ENCODE measurements around the gene BEST2. TPM values are rescaled to one million over a fixed set of nuclear protein-coding genes. Genes with fewer than 3 reads are reported as not detected.

BEST2 gene
- total RNA-seq, 1 donor from 2014 or later, result not detected

- peaks cover 2% of the 10 kb centered on the region for H3K36me3 Mint-ChIP-seq (ENCODE audit: low read depth)
These were observed 54.9 kb downstream of the BEST2 start, which contains the start of gene RNASEH2A for GRCh38 chr19:12806242-12807081. RNASEH2A (plus strand) TSS chr19:12806584; CDS start chr19:12806674, 90 bp downstream.

More at GRCh38 chr19:12806242-12807081, 54.9 kb downstream of the BEST2 start, which contains the start of gene RNASEH2A:
- Mint-ChIP-seq H3K4me3 (ENCODE audit: unreplicated experiment) (peak within 1 kb of the TSS; percentile 94), H3K4me1 (ENCODE audit: low read depth) (peaks cover 24% of the 10 kb centered on the region), H3K27ac (ENCODE audit: unreplicated experiment) (peak within 1 kb of the TSS; percentile 86), H3K27me3 (ENCODE audit: low read depth) (no peaks in the 10 kb centered on the region), H3K9me3 (ENCODE audit: low read depth) (no peaks in the 10 kb centered on the region)
- no peak for DNase-seq (ENCODE audit: low spot score)
- TF ChIP-seq CTCF (IDR thresholded peaks at IDR 0.05), result peak; percentile 14

Small RNA genes lying within 50 kb of the gene (microRNA-seq; reads per million reads assigned to microRNA genes)
- not detected for gene MIR5684 (ENCODE audit: borderline number of aligned reads)

Other genes starting within 250 kb of the BEST2 start
- 5.7 to 8.9 TPM (median 6.5 TPM) in 3 replicates for gene ZNF564, start 200.3 kb upstream of the BEST2 start, total RNA-seq
- 6.7 to 8.6 TPM (median 7.0 TPM) in 3 replicates for gene ZNF490, start 141.0 kb upstream of the BEST2 start, total RNA-seq
- gene ZNF791, start 140.9 kb upstream of the BEST2 start, total RNA-seq, result 15.5 to 26.1 TPM (median 17.9 TPM) in 3 replicates
- 86.6 to 104 TPM (median 99.5 TPM) in 3 replicates for gene MAN2B1, start 85.0 kb upstream of the BEST2 start, total RNA-seq
- 9.6 to 13.5 TPM (median 12.7 TPM) in 3 replicates for gene WDR83, start 85.0 kb upstream of the BEST2 start, total RNA-seq
- gene DHPS, start 69.9 kb upstream of the BEST2 start, total RNA-seq, result 37.8 to 48.8 TPM (median 47.5 TPM) in 3 replicates
- not detected in 3 replicates for gene GNG14, start 63.8 kb upstream of the BEST2 start, total RNA-seq
- 5.0 to 11.7 TPM (median 5.2 TPM) in 3 replicates for gene FBXW9, start 55.2 kb upstream of the BEST2 start, total RNA-seq
- 64.5 to 82.7 TPM (median 71.8 TPM) in 3 replicates for gene TNPO2, start 27.9 kb upstream of the BEST2 start, total RNA-seq
- gene TRIR, start 17.1 kb upstream of the BEST2 start, total RNA-seq, result 132 to 145 TPM (median 137 TPM) in 3 replicates
- 44.2 to 57.0 TPM (median 48.8 TPM) in 3 replicates for gene GET3, start 14.3 kb upstream of the BEST2 start, total RNA-seq
- 26.8 to 34.0 TPM (median 30.5 TPM) in 3 replicates for gene HOOK2, start 23.8 kb downstream of the BEST2 start, total RNA-seq
- gene JUNB, start 39.7 kb downstream of the BEST2 start, total RNA-seq, result 99.0 to 129 TPM (median 122 TPM) in 3 replicates
- gene PRDX2, start 50.0 kb downstream of the BEST2 start, total RNA-seq, result 184 to 211 TPM (median 190 TPM) in 3 replicates
- 3.6 to 5.4 TPM (median 4.5 TPM) in 3 replicates for gene THSD8, start 50.3 kb downstream of the BEST2 start, total RNA-seq
- 9.9 to 22.8 TPM (median 11.9 TPM) in 3 replicates for gene RNASEH2A, start 54.8 kb downstream of the BEST2 start, total RNA-seq
- not detected in 3 replicates for gene RTBDN, start 82.8 kb downstream of the BEST2 start, total RNA-seq
- 0.44 to 1.6 TPM (median 0.97 TPM) in 3 replicates for gene MAST1, start 86.7 kb downstream of the BEST2 start, total RNA-seq
- gene DNASE2, start 129.7 kb downstream of the BEST2 start, total RNA-seq, result 36.6 to 52.8 TPM (median 50.9 TPM) in 3 replicates
- not detected in 3 replicates for gene KLF1, start 135.4 kb downstream of the BEST2 start, total RNA-seq
- gene GCDH, start 139.4 kb downstream of the BEST2 start, total RNA-seq, result 13.2 to 21.3 TPM (median 14.4 TPM) in 3 replicates
- 0.53 TPM in 1 of 3 replicates, not detected in the others for gene SYCE2, start 167.5 kb downstream of the BEST2 start, total RNA-seq
- 46.4 to 53.3 TPM (median 47.4 TPM) in 3 replicates for gene FARSA, start 181.9 kb downstream of the BEST2 start, total RNA-seq
- gene CALR, start 186.8 kb downstream of the BEST2 start, total RNA-seq, result 1,165 to 1,556 TPM (median 1,179 TPM) in 3 replicates
- 71.6 to 94.9 TPM (median 72.4 TPM) in 3 replicates for gene RAD23A, start 194.1 kb downstream of the BEST2 start, total RNA-seq
- 28.8 to 31.3 TPM (median 29.1 TPM) in 3 replicates for gene GADD45GIP1, start 205.4 kb downstream of the BEST2 start, total RNA-seq
- gene DAND5, start 217.8 kb downstream of the BEST2 start, total RNA-seq, result 0.36 to 0.57 TPM (median 0.41 TPM) in 3 replicates
- gene NFIX, start 243.7 kb downstream of the BEST2 start, total RNA-seq, result 95.4 to 117 TPM (median 98.9 TPM) in 3 replicates

All from chondrocyte (in vitro differentiated cells).